SK-N-MC (cell line): ENCODE data around the gene MCEE.

ENCODE experiments used
- EZH2 ChIP-seq: fragments of 200-600 bp; sonication (generic); IDR thresholded peaks from one replicate; pipeline ENCODE4 v1.6.1; 2017; ENCODE audit warnings: antibody characterized with exemption
- POLR2AphosphoS5 ChIP-seq: IDR thresholded peaks from 2 replicates; pipeline ENCODE4 v1.6.1; 2012; ENCODE audit warnings: mild to moderate bottlenecking, low read depth, low read length, borderline replicate concordance

GRCh38 chr2:71067567-71068217, 62.3 kb downstream of the MCEE start:
- TF ChIP-seq POLR2AphosphoS5 (no peak), EZH2 (no peak)
